ENCODE measurements around the gene PRKCA. TPM values are rescaled to one million over a fixed set of nuclear protein-coding genes. Genes with fewer than 3 reads are reported as not detected.

The PRKCA gene
- total RNA-seq, 1 experiment from 2014 or later: 12.7 TPM

GRCh38 chr17:66577041-66577440 is 274.6 kb downstream of the PRKCA start:
- DNase-seq (ENCODE audit: low spot score): no peak

- no peak for DNase-seq (ENCODE audit: low spot score)
Measured at GRCh38 chr17:66578781-66579489, 276.5 kb downstream of the PRKCA start.

- DNase-seq (ENCODE audit: low spot score): no peak
Measured at GRCh38 chr17:66579556-66579955, 277.1 kb downstream of the PRKCA start.

GRCh38 chr17:66580184-66580955 is 278.0 kb downstream of the PRKCA start:
- no peak for DNase-seq (ENCODE audit: low spot score)

- no peak for DNase-seq (ENCODE audit: low spot score)
Measured at GRCh38 chr17:66580956-66581391, 278.6 kb downstream of the PRKCA start.

GRCh38 chr17:66582373-66583111 is 280.1 kb downstream of the PRKCA start:
- no peak for DNase-seq (ENCODE audit: low spot score)

GRCh38 chr17:66583112-66583748 is 280.8 kb downstream of the PRKCA start:
- no peak for DNase-seq (ENCODE audit: low spot score)

GRCh38 chr17:66584927-66585326 is 282.5 kb downstream of the PRKCA start:
- DNase-seq (ENCODE audit: low spot score): no peak

GRCh38 chr17:66585472-66585871 is 283.1 kb downstream of the PRKCA start:
- DNase-seq (ENCODE audit: low spot score): no peak

- DNase-seq (ENCODE audit: low spot score): no peak
Measured at GRCh38 chr17:66589892-66590291, 287.5 kb downstream of the PRKCA start.

GRCh38 chr17:66593116-66593515 is 290.7 kb downstream of the PRKCA start:
- no peak for DNase-seq (ENCODE audit: low spot score)

- no peak for DNase-seq (ENCODE audit: low spot score)
Measured at GRCh38 chr17:66595893-66596292, 293.5 kb downstream of the PRKCA start.

GRCh38 chr17:66602659-66603384 is 300.4 kb downstream of the PRKCA start:
- no peak for DNase-seq (ENCODE audit: low spot score)

- no peak for DNase-seq (ENCODE audit: low spot score)
Measured at GRCh38 chr17:66604376-66604775, 302.0 kb downstream of the PRKCA start.

- DNase-seq (ENCODE audit: low spot score): no peak
Measured at GRCh38 chr17:66605541-66605940, 303.1 kb downstream of the PRKCA start.

- no peak for DNase-seq (ENCODE audit: low spot score)
Measured at GRCh38 chr17:66610361-66611133, 308.1 kb downstream of the PRKCA start.

GRCh38 chr17:66611397-66611796 is 309.0 kb downstream of the PRKCA start:
- no peak for DNase-seq (ENCODE audit: low spot score)

- no peak for DNase-seq (ENCODE audit: low spot score)
Measured at GRCh38 chr17:66612993-66613392, 310.6 kb downstream of the PRKCA start.

GRCh38 chr17:66614469-66614868 is 312.1 kb downstream of the PRKCA start:
- DNase-seq (ENCODE audit: low spot score): no peak

GRCh38 chr17:66619206-66619605 is 316.8 kb downstream of the PRKCA start:
- DNase-seq (ENCODE audit: low spot score): no peak

- no peak for DNase-seq (ENCODE audit: low spot score)
Measured at GRCh38 chr17:66620528-66620927, 318.1 kb downstream of the PRKCA start.
